HepG2 (cell line): Measurements from ENCODE around the gene ETFB. TPM values are rescaled to one million over a fixed set of nuclear protein-coding genes. Genes with fewer than 3 reads are reported as not detected.

Experiments used
- ASH2L ChIP-seq: fragments of 300-600, 200-600 bp; sonication (generic); IDR thresholded peaks from 2 replicates; pipeline ENCODE4 v1.7.0; 2017; ENCODE audit warnings: low read depth, mild to moderate bottlenecking, moderate library complexity, mixed read lengths, low read length; ENCODE audit not compliant: insufficient read length
- FIP1L1 ChIP-seq: fragments of 200-400 bp; formaldehyde crosslinking; IDR thresholded peaks from 2 replicates; pipeline ENCODE4 v1.6.1; 2018; ENCODE audit warnings: low read depth, mild to moderate bottlenecking, low read length, moderate library complexity, borderline replicate concordance; ENCODE audit not compliant: insufficient read depth
- HDAC1 ChIP-seq: sonication (generic); formaldehyde crosslinking; IDR thresholded peaks from 2 replicates; pipeline ENCODE4 v1.5.1; 2020; ENCODE audit warnings: mild to moderate bottlenecking, missing genetic modification reagents
- JUNB ChIP-seq: sonication (generic); formaldehyde crosslinking; IDR thresholded peaks from 2 replicates; pipeline ENCODE4 v1.8.0; 2022; ENCODE audit warnings: missing genetic modification reagents, mild to moderate bottlenecking, borderline replicate concordance
- NPAS2 ChIP-seq: sonication (generic); formaldehyde crosslinking; IDR thresholded peaks from 2 replicates; pipeline ENCODE4 v1.8.0; 2022; ENCODE audit warnings: mild to moderate bottlenecking, missing genetic modification reagents, borderline replicate concordance
- POLR2AphosphoS5 ChIP-seq: IDR thresholded peaks from 2 replicates; pipeline ENCODE4 v1.6.1; 2012; ENCODE audit warnings: low read depth, low read length
- POLR2G ChIP-seq: fragments of 200-400 bp; formaldehyde crosslinking; IDR thresholded peaks from 2 replicates; pipeline ENCODE4 v1.6.1; 2018; ENCODE audit warnings: mild to moderate bottlenecking, low read depth, low read length, moderate library complexity
- RAD21 ChIP-seq: fragments of 450-650 bp; formaldehyde crosslinking; IDR thresholded peaks from 2 replicates; pipeline ENCODE4 v1.5.0; 2020; ENCODE audit warnings: mild to moderate bottlenecking
- RFX5 ChIP-seq: IDR thresholded peaks from 2 replicates; pipeline ENCODE4 v1.6.1; 2011; ENCODE audit warnings: low read depth, low read length, improper control_type of control experiment
- SALL2 ChIP-seq: sonication (generic); formaldehyde crosslinking; IDR thresholded peaks from 2 replicates; pipeline ENCODE4 v1.8.1; 2023; ENCODE audit warnings: mild to moderate bottlenecking, missing genetic modification reagents, inconsistent platforms
- SRY ChIP-seq: sonication (generic); formaldehyde crosslinking; IDR thresholded peaks from 2 replicates; pipeline ENCODE4 v1.8.0; 2022; ENCODE audit warnings: mild to moderate bottlenecking, missing genetic modification reagents
- TAF1 ChIP-seq: sonication (generic); formaldehyde crosslinking; IDR thresholded peaks from 2 replicates; pipeline ENCODE4 v1.4.0; 2020; ENCODE audit warnings: missing genetic modification reagents
- ZFY ChIP-seq: sonication (generic); formaldehyde crosslinking; IDR thresholded peaks from 2 replicates; pipeline ENCODE4 v1.4.0; 2020; ENCODE audit warnings: missing genetic modification reagents
- ZIK1 ChIP-seq: sonication (generic); formaldehyde crosslinking; IDR thresholded peaks from 2 replicates; pipeline ENCODE4 v1.5.0; 2020; ENCODE audit warnings: mild to moderate bottlenecking, low read depth, missing genetic modification reagents, borderline replicate concordance
- ZMAT3 ChIP-seq: sonication (generic); formaldehyde crosslinking; conservative IDR thresholded peaks from 2 replicates; pipeline ENCODE4 v1.7.0; 2021; ENCODE audit warnings: missing genetic modification reagents
- ZNF224 ChIP-seq: sonication (generic); formaldehyde crosslinking; IDR thresholded peaks from 2 replicates; pipeline ENCODE4 v1.5.0; 2020; ENCODE audit warnings: mild to moderate bottlenecking, missing genetic modification reagents
- ZNF329 ChIP-seq: sonication (generic); formaldehyde crosslinking; IDR thresholded peaks from 2 replicates; pipeline ENCODE4 v1.9.0; 2021; ENCODE audit warnings: low read depth, mild to moderate bottlenecking, missing genetic modification reagents
- ZNF687 ChIP-seq: sonication (generic); formaldehyde crosslinking; IDR thresholded peaks from 2 replicates; pipeline ENCODE4 v1.5.1; 2020; ENCODE audit warnings: mild to moderate bottlenecking, missing genetic modification reagents, moderate library complexity
- polyA plus RNA-seq, 8 experiments: library from polyadenylated mRNA; depleted of rRNA in 3 of 8; stranded (reverse) in 7 of 8; unstranded in 1 of 8; fragments of >200 nt; fragmentation: Illumina TruSeq in 4 of 8; extraction: Trizol in 4 of 8; gene quantifications; 2 replicates each; pipeline versions ENCODE4 v1.2.1 to v1.2.3, GENCODE V29; 2011 to 2016; ENCODE audit warnings: low read depth in 4 of 8, missing spikeins in 1 of 8, mixed read lengths in 1 of 8; ENCODE audit not compliant: insufficient read depth in 1 of 8
- total RNA-seq, 5 experiments: library from RNA; depleted of rRNA; stranded (reverse); fragments of >200 nt; fragmentation: Illumina TruSeq; extraction: Trizol; gene quantifications; 2 replicates each; pipeline ENCODE4 v1.2.3, GENCODE V29; 2016; ENCODE audit warnings: low read depth in 1 of 5
- TF ChIP-seq, protein P1 (sequence below): sonication (generic); formaldehyde crosslinking; IDR thresholded peaks from 2 replicates; pipeline ENCODE4 v1.5.0; 2020; ENCODE audit warnings: mild to moderate bottlenecking, missing genetic modification reagents
- TF ChIP-seq, protein P2 (sequence below): sonication (generic); formaldehyde crosslinking; IDR thresholded peaks from 2 replicates; pipeline ENCODE4 v1.8.0; 2022; ENCODE audit warnings: missing genetic modification reagents, mild to moderate bottlenecking, borderline replicate concordance

Gene ETFB
- total and polyA plus RNA-seq, 2 of the 13 experiments (the other 11 are each of a cell fraction or from before 2014, with no cell fraction given) = 678 to 1,314 TPM

GRCh38 chr19:51351266-51351990 is 14.8 kb downstream of the ETFB start (continued):
- TF ChIP-seq, protein P1, sequence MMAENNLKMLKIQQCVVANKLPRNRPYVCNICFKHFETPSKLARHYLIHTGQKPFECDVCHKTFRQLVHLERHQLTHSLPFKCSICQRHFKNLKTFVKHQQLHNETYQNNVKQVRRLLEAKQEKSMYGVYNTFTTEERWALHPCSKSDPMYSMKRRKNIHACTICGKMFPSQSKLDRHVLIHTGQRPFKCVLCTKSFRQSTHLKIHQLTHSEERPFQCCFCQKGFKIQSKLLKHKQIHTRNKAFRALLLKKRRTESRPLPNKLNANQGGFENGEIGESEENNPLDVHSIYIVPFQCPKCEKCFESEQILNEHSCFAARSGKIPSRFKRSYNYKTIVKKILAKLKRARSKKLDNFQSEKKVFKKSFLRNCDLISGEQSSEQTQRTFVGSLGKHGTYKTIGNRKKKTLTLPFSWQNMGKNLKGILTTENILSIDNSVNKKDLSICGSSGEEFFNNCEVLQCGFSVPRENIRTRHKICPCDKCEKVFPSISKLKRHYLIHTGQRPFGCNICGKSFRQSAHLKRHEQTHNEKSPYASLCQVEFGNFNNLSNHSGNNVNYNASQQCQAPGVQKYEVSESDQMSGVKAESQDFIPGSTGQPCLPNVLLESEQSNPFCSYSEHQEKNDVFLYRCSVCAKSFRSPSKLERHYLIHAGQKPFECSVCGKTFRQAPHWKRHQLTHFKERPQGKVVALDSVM = no peak
- TF ChIP-seq RFX5 (no peak), ZFY (CRISPR knock-in tag) (peak; percentile 17; the same call in 1 of the 2 replicates), NPAS2 (CRISPR knock-in tag) (no peak), ZIK1 (CRISPR knock-in tag) (no peak), SRY (CRISPR knock-in tag) (0 out of 2 replicates have a peak, but pooled peaks have one; percentile 23), POLR2G (peak; percentile 66), POLR2AphosphoS5 (peak; percentile 37), ZNF224 (CRISPR knock-in tag) (0 out of 2 replicates have a peak, but pooled peaks have one; percentile 7), ZNF329 (CRISPR knock-in tag) (peak; percentile 100), RAD21 (CRISPR knock-in tag) (0 out of 2 replicates have a peak, but pooled peaks have one; percentile 6), SALL2 (CRISPR knock-in tag) (no peak), HDAC1 (CRISPR knock-in tag) (0 out of 2 replicates have a peak, but pooled peaks have one; percentile 9), ZNF687 (CRISPR knock-in tag) (peak; percentile 78), ASH2L (no peak), TAF1 (CRISPR knock-in tag) (peak; percentile 41; the same call in 1 of the 2 replicates), JUNB (CRISPR knock-in tag) (no peak), FIP1L1 (no peak), ZMAT3 (0 out of 2 replicates have a peak, but pooled peaks have one; percentile 24)
- TF ChIP-seq, protein P2, sequence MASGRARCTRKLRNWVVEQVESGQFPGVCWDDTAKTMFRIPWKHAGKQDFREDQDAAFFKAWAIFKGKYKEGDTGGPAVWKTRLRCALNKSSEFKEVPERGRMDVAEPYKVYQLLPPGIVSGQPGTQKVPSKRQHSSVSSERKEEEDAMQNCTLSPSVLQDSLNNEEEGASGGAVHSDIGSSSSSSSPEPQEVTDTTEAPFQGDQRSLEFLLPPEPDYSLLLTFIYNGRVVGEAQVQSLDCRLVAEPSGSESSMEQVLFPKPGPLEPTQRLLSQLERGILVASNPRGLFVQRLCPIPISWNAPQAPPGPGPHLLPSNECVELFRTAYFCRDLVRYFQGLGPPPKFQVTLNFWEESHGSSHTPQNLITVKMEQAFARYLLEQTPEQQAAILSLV (CRISPR knock-in tag) = 0 out of 2 replicates have a peak, but pooled peaks have one; percentile 15
